ENCODE measurements around the gene COBL.

DNA sequence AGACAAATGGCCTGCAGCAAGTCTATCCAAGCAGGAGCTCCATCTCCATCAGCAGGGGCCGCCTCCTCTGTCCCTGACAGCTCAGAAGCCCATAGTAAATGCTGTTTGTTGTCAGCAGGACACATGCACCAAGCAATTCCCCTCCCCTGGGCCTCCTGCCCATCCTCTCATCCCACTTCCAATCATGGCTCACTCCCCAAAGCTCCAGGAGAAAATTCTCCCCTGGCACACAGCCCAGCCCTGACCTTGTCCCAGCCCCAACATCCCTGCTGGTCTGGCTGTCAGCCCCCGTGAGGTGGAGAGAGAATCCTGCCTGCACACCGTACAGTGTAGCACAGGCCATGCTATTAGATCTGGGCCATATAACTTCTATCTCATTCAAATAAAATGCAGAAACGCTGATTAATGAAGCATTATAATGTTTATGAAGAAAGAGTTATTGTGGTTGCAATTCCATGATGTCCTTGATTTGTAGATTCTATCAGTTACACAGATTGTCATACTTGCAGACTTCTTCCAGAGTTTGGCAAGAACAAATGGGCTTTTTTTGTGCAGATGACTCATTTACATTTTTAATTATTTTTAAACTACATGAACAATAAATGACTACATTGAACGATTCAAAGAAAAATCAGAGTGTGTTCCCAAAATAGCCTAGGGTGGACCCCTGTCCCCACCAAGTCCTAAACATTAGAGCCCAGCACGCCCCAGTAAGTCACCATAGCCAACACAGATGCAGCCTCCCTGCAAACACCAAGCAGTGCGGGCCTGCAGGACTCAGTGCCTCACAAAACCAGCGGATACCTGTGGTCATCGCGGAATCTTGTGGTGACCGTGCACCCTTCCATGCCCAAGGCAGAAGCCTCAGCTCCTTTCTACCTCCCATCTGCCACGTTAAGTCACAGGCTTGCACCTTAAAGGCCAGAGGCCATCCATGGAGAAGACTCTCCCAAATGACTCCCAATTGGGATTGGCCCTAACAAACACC lies 70.1 kb downstream of the COBL start:
- TF ChIP-seq CTCF (conservative IDR thresholded peaks at IDR 0.05; ENCODE audit: low read depth, low read length), result no peak
- TF ChIP-seq RAD21 (IDR thresholded peaks at IDR 0.05; ENCODE audit: low read length), result no peak
- TF ChIP-seq SMC3 (IDR thresholded peaks at IDR 0.05; ENCODE audit: low read depth, low read length), result no peak
- TF ChIP-seq CHD1 (IDR thresholded peaks at IDR 0.05; ENCODE audit: low read depth, low read length), result no peak
- TF ChIP-seq POLR2A (IDR thresholded peaks at IDR 0.05; ENCODE audit: low read depth, low read length), result no peak
- no peak for TF ChIP-seq MAFK (IDR thresholded peaks at IDR 0.05; ENCODE audit: low read depth, low read length)
- no peak for TF ChIP-seq BHLHE40 (IDR thresholded peaks at IDR 0.05; ENCODE audit: low read depth, low read length)
- no peak for TF ChIP-seq RCOR1 (IDR thresholded peaks at IDR 0.05; ENCODE audit: insufficient replicate concordance, low read length)
- TF ChIP-seq, protein P1, sequence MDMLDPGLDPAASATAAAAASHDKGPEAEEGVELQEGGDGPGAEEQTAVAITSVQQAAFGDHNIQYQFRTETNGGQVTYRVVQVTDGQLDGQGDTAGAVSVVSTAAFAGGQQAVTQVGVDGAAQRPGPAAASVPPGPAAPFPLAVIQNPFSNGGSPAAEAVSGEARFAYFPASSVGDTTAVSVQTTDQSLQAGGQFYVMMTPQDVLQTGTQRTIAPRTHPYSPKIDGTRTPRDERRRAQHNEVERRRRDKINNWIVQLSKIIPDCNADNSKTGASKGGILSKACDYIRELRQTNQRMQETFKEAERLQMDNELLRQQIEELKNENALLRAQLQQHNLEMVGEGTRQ (IDR thresholded peaks at IDR 0.05; ENCODE audit: low read depth, low read length), result no peak
- TF ChIP-seq CEBPB (IDR thresholded peaks at IDR 0.05; ENCODE audit: low read depth, low read length), result no peak
- no peak for TF ChIP-seq ELK1 (IDR thresholded peaks at IDR 0.05; ENCODE audit: borderline replicate concordance, low read depth, low read length)
- no peak for TF ChIP-seq MXI1 (IDR thresholded peaks at IDR 0.05; ENCODE audit: borderline replicate concordance, low read depth, low read length)

Measured in IMR-90 (cell line).